GM21576 (cell line): ENCODE results near the gene NUP58.
A peak's percentile ranks its signal among the peaks of the same experiment; 100 is the strongest.

ENCODE experiments used
- ATAC-seq: cut with Tn5 transposase; IDR thresholded peaks from one replicate; pipeline ENCODE4 v1.9.1; 2021; ENCODE audit warnings: mild to moderate bottlenecking, moderate library complexity; ENCODE audit not compliant: unreplicated experiment

NUP58 gene, protein sequence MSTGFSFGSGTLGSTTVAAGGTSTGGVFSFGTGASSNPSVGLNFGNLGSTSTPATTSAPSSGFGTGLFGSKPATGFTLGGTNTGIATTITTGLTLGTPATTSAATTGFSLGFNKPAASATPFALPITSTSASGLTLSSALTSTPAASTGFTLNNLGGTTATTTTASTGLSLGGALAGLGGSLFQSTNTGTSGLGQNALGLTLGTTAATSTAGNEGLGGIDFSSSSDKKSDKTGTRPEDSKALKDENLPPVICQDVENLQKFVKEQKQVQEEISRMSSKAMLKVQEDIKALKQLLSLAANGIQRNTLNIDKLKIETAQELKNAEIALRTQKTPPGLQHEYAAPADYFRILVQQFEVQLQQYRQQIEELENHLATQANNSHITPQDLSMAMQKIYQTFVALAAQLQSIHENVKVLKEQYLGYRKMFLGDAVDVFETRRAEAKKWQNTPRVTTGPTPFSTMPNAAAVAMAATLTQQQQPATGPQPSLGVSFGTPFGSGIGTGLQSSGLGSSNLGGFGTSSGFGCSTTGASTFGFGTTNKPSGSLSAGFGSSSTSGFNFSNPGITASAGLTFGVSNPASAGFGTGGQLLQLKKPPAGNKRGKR

DNA sequence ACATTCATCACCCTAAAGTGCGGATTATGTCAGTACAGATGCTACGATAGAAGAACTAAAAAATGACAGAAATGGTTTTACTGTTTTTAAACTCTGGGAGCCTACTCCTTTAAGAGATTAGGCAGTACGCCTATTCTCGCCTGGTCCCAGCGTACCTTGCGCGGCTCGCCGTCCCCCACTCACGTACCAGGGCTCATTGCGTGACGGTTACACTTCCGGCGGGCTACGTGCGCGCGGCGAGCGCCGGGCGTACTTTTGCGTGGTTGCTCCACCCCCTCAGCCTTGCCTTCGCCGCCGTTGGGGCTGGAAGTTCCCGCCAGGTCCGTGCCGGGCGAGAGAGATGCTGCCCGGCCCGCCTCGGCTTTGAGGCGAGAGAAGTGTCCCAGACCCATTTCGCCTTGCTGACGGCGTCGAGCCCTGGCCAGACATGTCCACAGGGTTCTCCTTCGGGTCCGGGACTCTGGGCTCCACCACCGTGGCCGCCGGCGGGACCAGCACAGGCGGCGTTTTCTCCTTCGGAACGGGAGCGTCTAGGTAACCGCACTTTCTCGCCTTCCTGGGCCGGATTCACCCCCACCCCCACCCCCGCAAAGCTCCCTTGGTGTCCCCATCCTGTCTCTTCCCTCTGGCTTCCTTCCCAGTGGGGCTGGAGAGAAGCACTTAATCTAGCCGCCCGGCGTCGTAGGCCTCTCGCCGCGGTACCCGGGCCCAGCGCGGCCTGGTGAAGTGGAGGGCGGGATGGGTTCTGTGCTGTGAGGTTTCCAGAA is at the start of gene NUP58:
NUP58 (plus strand) TSS at position 279 of the 767 bp plus-strand sequence; CDS start at position 428, 149 bp downstream.
- ATAC-seq: peak; percentile 98

DNA sequence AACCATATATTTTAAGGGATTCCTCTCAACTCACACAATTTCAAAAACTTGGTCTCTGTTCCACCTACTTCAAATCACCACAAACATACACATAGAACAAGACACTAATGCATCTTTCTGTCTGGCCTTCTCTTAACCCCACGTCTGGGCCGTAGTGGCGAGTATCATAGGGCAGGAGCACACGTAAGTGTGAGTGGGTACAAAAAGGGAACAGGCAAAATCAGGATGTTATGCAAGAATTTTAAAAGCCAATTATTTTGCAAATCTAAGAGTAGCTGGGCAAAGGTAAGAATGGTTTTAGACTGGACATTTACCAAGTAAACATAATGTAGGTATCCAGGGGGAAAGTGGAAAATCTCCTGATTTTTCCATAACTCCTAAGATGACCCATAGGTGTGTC is 49.2 kb upstream of the NUP58 start:
- ATAC-seq: no peak

DNA sequence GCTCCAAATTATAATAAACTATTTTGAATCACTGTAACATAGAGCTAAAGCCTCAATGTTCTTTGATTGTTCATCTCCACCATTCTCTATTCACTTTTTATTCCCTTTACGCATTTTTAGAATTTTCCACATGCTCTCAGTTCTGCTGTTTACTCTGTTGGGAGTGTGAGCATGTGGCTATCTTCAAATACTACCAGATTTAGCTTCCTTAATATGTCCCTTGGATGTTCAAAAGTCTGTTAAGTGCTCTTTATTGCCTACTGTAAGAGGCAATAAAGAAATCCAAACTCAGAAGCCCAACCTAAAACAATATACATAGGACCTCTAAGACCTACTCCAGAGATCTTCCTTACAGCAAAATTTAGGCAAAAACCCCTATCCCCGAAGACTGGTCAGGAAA is 48.7 kb upstream of the NUP58 start:
- ATAC-seq: no peak

DNA sequence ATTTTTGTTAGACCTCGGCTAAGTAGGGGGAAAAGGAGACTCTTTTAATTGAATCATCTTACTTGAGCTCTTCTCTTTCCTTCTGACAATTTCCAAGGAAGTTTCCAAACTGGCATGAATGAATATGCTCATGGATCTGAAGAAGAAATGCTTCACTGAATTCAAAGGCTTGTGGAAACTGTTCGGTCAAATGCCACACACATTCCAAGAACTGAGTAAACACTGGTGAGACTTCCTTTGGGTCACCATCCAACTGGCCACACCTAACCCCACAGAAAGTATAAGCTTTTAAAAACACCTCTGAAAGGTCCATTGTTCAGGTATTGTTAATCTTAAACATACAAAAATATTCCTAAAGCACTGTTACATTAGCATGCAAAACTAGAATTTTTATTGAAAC is 47.7 kb upstream of the NUP58 start:
- no peak for ATAC-seq

DNA sequence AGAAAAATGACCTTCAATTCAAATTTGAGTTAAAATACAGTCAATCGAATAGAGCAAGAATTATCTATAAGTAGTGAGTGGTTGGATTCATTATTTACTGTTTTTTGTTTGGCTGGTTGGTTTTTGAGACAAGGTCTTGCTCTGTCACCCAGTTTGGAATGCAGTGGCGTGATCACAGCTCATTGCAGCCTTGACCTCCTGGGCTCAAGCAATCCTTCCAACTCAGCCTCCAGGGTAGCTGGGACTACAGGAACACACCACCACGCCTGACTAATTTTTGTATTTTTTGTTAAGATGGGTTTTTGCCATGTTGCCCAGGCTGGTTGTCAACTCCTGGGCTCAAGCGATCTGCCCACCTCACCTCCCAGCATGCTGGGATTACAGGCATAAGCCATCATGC is 39.2 kb upstream of the NUP58 start:
- ATAC-seq: no peak

DNA sequence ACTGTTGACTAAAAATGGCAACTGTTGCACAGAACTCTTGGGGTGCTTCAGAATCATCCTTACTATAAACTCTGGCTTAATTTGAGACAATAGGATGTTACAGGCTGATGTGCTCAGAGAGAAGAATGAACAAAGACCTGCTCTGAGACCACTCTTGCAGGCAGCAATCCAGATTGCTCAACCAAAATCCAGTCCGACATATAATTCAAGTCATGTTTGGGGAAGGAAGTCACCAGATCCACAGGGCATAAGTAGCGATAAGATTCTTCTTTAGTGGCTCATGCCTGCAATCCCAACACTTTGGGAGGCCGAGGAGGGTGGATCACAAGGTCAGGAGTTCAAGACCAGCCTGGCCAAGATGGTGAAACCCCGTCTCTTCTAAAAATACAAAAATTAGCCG is 34.7 kb upstream of the NUP58 start:
- ATAC-seq: no peak

DNA sequence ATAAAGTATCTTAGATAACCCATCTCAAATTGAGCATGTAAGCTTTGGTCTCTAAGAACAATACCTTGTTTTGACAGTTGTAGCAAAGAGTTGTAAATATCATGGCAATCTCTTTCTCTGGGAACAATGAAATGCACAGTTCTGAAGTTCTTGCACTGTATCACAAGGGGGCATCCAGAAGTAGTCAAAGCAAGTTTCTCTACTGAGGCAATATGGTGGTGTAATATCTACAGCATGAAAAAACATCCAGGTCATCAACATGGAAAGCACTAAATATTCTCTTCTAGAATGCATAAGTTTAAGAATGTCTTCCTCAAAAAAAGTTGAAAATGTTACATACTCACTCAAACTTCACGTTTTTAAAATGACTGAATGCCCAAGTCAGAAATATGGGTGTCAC is 33.7 kb upstream of the NUP58 start:
- ATAC-seq: no peak

DNA sequence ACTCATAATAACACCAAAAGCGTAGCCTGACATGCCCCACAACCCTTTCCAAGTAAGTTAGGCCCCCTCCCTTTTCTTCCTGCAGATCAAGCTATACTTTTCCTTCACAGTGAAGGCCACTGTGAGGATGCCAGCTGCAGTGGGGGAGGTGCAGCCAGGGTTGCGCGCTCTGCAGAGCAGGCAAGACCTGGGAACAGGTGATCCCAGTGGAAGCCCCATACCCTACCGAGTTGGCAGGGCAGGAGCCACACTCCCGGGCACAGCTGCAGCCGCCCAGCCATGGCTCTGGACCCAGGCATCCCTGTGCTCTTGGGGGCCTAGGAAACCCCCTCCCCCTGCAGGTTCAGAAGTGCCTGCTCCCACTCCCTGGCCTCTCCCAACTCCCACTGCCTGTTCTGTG is 32.9 kb upstream of the NUP58 start:
- ATAC-seq: no peak

DNA sequence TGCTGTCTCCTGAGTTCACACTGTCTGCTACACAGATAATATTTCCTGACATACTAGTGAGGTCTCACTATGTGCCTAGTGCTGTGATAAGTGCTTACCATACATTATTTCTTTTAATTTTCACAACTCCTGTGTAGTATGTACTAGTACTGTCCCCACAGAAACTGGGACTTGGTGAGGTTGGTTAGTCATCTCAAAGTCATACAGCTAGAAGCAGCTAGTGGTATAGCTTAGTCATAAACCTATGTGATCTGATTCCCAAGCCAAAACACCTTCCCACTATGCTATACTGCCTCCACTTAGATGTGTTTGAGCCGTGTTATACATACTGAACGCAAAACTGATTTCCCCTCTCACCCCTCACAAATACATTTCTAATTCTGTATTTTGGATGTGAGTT is 24.7 kb upstream of the NUP58 start:
- no peak for ATAC-seq

DNA sequence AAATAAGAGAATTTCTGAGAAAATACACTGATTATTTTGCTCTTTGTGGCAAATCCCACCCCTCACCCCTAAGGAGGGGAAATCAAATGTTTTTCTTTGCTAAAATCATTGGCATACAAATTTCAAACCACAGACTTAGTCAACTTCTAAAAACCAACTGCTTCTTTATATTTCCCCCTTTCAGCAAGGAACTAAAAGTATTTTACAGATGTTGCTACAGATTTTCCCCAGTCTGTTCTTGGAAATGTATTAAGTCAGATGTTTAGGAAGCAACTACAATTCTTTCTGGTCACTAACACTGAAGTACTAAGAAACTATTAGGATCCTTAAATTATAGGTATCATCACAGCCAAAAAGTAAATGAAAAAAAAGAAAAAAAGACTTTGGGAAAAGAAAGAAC is 21.0 kb upstream of the NUP58 start:
- ATAC-seq: no peak

DNA sequence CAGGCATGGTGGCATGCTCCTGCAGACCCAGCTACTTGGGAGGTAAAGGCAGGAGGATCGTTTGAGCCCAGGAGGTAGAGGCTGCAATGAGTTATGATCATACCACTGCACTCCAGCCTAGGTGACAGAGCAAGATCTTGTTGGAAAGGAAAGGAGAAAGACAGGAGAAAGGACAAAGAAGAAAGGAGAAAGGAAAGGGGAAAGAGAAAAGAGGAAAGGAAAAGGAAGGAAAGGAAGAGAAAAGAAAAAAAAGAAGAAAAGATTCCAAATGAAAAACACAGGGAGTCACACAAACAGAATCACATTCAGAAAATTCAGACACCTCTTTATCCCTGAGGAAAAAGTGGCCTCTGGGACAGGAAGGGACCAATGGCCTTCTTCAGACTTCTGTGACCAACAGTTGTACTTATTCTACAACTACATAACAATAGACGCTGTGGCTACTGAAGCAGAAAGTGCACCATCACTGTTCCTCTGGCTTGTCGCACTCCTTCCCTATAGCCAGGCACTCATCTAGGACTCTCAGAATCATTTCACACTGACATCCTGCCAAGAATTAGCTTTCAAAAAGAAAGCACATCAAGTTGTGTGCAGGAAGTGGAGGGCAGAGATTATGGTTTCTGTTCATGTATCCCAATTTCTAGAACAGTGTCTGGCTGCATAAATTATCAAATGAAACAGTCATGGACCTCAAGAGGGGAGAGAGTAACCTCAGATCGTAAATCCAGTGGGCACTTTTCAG is 20.1 kb upstream of the NUP58 start:
- ATAC-seq: peak; percentile 70

DNA sequence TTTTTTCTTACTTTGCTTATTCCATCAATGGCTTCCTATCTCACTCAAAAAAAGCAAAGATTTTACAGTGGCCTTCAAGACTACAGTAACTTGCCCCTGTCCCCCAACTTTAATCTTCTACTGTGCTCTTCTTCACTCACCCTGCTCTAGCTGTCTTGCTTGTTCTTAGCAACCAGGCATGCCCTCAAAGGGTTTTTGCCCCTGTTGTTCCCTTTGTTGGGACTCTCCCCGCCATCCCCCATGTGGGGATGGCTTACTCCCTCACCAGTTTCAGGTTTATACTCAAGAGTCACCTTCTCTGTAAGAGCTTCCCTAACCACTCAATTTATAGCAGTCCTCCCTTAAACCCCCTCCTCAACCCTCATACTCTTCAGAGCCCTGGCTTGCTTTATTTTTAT is 19.5 kb upstream of the NUP58 start:
- ATAC-seq: peak; percentile 18

DNA sequence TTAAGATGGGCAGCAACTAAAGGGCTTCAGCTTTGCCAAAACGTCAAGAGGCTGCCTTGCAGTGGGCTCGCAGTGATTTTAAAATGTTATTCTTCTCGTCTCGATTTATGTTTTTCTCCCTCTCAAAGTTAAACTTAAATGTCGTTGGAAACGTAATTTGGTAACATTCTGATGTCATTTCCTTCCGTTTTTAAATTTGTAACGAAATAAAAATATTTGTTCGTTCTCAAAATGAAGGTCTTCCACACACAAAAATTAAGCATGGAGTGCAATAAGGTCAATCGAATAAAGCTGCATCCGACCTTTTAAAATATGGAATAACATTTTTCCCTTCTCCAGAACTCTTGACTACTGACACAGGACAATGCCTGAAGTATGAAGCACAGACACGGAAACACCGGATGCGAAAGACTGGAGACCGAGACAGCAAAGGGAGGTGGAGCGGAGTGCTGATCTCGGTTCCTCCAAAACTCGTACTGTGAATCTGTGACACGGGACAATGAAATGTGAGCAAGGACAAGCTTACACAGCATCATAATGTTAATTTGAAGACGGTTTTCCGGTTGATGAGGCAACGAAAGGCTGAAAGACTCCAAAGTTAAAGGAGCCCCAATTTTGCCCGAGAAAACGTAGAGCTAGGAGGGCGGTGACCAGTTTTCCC is 15.0 kb upstream of the NUP58 start:
- ATAC-seq: peak; percentile 23

DNA sequence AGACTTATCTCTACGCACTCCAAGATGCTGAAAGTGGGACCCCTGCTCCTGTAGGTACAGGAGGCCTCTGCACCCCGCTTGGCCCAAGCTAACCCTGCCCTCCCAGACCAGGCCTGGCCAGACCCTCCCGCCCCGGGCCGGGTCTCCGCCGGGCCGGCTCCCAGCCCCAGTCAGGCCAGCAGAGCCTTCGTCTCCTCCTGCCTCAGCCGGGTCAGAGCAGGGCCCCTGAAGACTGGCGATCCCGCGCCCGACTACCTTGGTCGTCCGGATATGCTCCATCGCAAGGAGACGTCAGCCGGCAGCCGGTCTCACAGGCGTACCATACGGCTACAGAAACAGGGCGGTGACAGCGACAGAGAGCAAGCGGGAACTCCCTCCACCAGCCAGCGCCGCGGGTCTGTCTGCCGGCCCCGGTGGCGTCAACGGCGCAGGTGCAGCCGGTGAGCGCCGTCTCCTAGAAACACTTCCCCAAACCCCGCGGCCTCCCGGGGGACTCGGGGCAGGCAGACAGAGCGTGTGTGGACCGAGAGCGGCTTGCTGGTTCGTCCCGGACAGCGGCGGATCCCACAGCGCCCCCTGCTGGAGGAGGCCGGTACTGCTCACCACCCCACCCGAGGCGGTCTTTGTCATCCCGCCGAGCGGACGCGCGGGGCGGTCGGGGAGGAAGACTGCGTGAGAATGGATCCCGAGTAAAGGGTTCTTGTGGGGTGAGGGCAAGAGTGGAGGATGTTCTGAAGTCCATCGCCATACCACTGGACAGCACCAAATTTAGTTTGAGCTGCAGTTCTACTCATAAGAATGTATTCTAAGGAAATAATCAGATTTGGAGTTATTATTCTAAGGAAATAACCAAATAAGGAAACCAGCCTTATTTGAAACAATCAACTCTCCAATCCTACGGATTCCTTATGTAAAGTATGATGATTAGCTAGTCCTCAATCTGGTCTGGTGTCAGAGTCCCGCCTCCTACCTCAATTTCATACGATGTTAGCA is 14.2 kb upstream of the NUP58 start, which contains the start of gene MTMR6:
MTMR6 (minus strand) TSS at position 520 of the 993 bp plus-strand sequence; CDS start at position 279, 241 bp downstream.
- ATAC-seq: peak; percentile 94

DNA sequence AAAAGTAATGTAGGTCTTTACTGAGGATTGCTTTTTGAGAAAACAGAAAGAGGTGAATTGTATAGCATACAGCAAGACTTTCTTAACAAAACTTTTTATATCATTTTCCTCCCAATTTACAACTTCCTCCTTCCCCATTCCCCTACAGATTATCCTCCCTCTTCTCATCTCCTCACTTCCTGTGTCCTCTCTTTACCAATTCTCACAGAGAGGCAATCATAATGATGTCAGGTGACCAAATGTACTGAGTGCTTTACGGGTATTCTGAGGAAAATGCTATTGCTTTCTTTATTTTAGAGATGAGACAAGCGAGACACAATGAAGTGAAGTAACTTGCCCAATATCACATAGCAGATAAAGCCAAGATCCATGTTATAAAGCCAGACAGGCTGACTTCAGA is 12.5 kb upstream of the NUP58 start:
- ATAC-seq: no peak

DNA sequence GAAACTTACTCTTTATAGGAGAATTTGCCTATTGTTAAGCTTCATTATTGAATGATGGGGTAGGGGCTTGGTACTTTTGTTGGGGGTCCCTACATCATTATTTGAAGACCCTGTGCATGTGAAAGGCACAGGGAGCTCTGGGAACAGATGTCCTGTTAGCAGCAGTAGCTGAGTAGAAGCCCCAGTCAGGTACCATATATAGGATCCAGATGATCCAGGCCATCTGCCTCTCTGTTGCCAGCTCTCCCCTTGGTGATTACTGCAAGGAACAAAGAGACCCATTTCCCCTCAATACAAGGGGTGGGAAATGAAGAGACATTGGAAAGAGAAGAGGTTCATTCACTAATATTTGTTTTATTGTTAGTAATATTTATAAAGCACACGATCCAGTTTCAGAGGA is 9.7 kb upstream of the NUP58 start:
- ATAC-seq: no peak

DNA sequence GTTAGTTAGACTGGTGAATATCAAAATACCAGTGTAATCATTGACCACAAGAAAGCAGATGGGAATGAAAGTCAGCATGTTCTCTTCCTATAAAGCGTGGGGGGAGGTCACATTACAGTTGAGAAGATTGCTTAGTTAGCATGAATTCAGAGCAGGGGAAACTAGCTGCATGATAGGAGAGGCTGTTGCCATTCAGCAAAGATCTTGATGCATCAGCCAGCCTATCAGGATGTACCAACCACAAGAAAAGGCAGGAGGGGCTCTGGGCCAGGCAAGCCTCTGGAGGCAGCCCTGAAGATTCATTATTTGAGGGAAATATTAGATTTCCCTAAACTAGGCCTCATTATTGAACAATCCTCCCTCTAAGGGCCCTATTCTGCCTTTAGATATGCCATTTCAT is 9.1 kb upstream of the NUP58 start:
- no peak for ATAC-seq

DNA sequence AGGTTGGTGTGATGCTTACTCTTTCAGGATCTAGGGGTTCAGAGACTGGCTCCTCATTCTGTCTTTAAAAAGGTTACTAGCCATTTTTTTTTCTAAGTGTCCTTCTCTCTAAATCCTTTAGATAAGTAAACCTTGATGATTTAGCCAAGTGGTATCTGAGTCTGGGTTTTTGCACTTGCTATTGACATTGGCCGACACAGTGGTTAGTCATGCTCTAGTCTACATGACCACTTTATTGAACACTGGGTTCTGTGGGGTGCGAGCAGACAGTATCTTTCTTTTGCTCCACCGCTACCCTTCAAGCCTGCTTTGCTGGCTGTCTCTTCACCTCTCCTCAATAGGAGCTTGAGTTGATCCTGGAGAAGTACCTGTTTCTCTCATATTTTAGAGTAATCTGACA is 6.2 kb upstream of the NUP58 start:
- ATAC-seq: no peak

DNA sequence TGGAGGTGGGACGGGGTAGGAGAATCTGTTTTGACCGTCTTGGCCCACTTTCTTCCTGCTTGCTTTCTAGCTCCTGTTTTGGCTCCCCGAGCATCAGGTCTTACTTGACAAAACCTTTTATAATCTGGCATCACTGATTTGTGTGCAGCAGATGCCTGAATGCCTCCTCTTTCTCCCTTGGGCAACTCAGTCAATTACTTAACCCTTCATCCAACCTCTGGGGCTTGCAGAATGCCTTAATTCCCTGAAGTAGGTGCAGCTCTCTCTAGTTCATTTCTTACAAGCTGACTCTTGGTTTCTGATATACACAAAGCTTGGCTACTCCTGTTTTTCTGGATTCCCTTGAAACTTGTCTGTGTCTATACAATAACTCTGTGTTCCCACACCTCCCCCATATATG is 5.7 kb upstream of the NUP58 start:
- no peak for ATAC-seq
